Neural progenitor cell (in vitro differentiated cells): Measurements from ENCODE around the gene RRBP1.

ENCODE experiments used
- CTCF ChIP-seq: fragments of 200-600 bp; sonication (generic); IDR thresholded peaks from 2 replicates; pipeline ENCODE4 v1.5.1; 2017; ENCODE audit warnings: antibody characterized with exemption, mild to moderate bottlenecking
- EZH2phosphoT487 ChIP-seq: fragments of 200-600 bp; sonication (generic); IDR thresholded peaks from 2 replicates; pipeline ENCODE4 v1.6.1; 2017; ENCODE audit warnings: antibody characterized with exemption

GRCh38 chr20:17720755-17721154 is 38.7 kb upstream of the RRBP1 start:
- no peak for TF ChIP-seq EZH2phosphoT487
- TF ChIP-seq CTCF, result no peak
